Stimulated activated CD4-positive, alpha-beta T cell treated with anti-CD3 and anti-CD28 coated beads, Interleukin-2, amount 100 ng/mL, for 24 hours (primary cell): ENCODE results near the gene HELQ.
"Not testable (repeated sequence)": the region's sequence is repeated elsewhere in the genome, so short reads cannot be mapped to it uniquely, and the experiment has no call there.

Source experiments
- DNase-seq, 2 donors: peaks; one replicate each; pipeline ENCODE4 v3.0.0-alpha.2; 2020

Gene HELQ

GRCh38 chr4:83438719-83439118, 16.9 kb downstream of the HELQ start:
- DNase-seq, result no peak

GRCh38 chr4:83436680-83437079, 18.9 kb downstream of the HELQ start:
- no peak for DNase-seq

GRCh38 chr4:83431200-83431599, 24.4 kb downstream of the HELQ start:
- no peak for DNase-seq

GRCh38 chr4:83418211-83418610, 37.4 kb downstream of the HELQ start:
- DNase-seq, result no peak

GRCh38 chr4:83417566-83417965, 38.1 kb downstream of the HELQ start:
- DNase-seq, result no peak

- DNase-seq, result no peak
Measured at GRCh38 chr4:83413676-83414075, 41.9 kb downstream of the HELQ start.

- no peak for DNase-seq
Measured at GRCh38 chr4:83408908-83409307, 46.7 kb downstream of the HELQ start.

- DNase-seq, result no peak
Measured at GRCh38 chr4:83405844-83406816, 49.5 kb downstream of the HELQ start.

GRCh38 chr4:83398158-83398557, 57.5 kb downstream of the HELQ start:
- not testable (repeated sequence) for DNase-seq

- no peak for DNase-seq
Measured at GRCh38 chr4:83393908-83394307, 61.7 kb downstream of the HELQ start.

- no peak for DNase-seq
Measured at GRCh38 chr4:83392562-83392961, 63.1 kb downstream of the HELQ start.

GRCh38 chr4:83390944-83391343, 64.7 kb downstream of the HELQ start:
- no peak for DNase-seq

GRCh38 chr4:83389756-83390505, 65.7 kb downstream of the HELQ start:
- no peak for DNase-seq

GRCh38 chr4:83389037-83389720, 66.4 kb downstream of the HELQ start:
- DNase-seq, result no peak

GRCh38 chr4:83388313-83388676, 67.3 kb downstream of the HELQ start:
- DNase-seq, result peak; percentile 4 to 19

- DNase-seq, result no peak
Measured at GRCh38 chr4:83387476-83388312, 67.9 kb downstream of the HELQ start.

GRCh38 chr4:83387012-83387411, 68.6 kb downstream of the HELQ start:
- no peak for DNase-seq

- no peak for DNase-seq
Measured at GRCh38 chr4:83382850-83383249, 72.8 kb downstream of the HELQ start.

- DNase-seq, result no peak
Measured at GRCh38 chr4:83381173-83381572, 74.5 kb downstream of the HELQ start.

GRCh38 chr4:83378419-83378818, 77.2 kb downstream of the HELQ start:
- no peak for DNase-seq

GRCh38 chr4:83372931-83373330, 82.7 kb downstream of the HELQ start:
- DNase-seq, result no peak

- DNase-seq, result no peak
Measured at GRCh38 chr4:83371936-83372335, 83.7 kb downstream of the HELQ start.

GRCh38 chr4:83371235-83371634, 84.4 kb downstream of the HELQ start:
- DNase-seq, result no peak
